GM18907 (cell line): ENCODE results near the gene S100B.
"Not testable (repeated sequence)": the region's sequence is repeated elsewhere in the genome, so short reads cannot be mapped to it uniquely, and the experiment has no call there.

ENCODE experiments used
- ATAC-seq: cut with Tn5 transposase; IDR thresholded peaks from one replicate; pipeline ENCODE4 v1.9.1; 2021; ENCODE audit warnings: mild to moderate bottlenecking, moderate library complexity; ENCODE audit not compliant: unreplicated experiment

S100B gene

GRCh38 chr21:46604975-46605766 lies at the start of gene S100B:
S100B (minus strand) TSS chr21:46605082; CDS start chr21:46602415, 2,667 bp downstream.
- ATAC-seq: no peak

- no peak for ATAC-seq
These were observed 46.2 kb upstream of the S100B start for GRCh38 chr21:46651121-46651520.

GRCh38 chr21:46650476-46651098 lies 45.7 kb upstream of the S100B start:
- ATAC-seq: no peak

GRCh38 chr21:46649356-46649755 lies 44.5 kb upstream of the S100B start:
- no peak for ATAC-seq

- ATAC-seq: no peak
These were observed 43.7 kb upstream of the S100B start for GRCh38 chr21:46648539-46648938.

- no peak for ATAC-seq
These were observed 41.8 kb upstream of the S100B start for GRCh38 chr21:46646541-46647154.

- no peak for ATAC-seq
These were observed 41.0 kb upstream of the S100B start for GRCh38 chr21:46645840-46646239.

GRCh38 chr21:46643379-46644177 lies 38.7 kb upstream of the S100B start:
- no peak for ATAC-seq

- no peak for ATAC-seq
These were observed 36.8 kb upstream of the S100B start for GRCh38 chr21:46641656-46642055.

GRCh38 chr21:46639489-46640386 lies 34.9 kb upstream of the S100B start:
- no peak for ATAC-seq

- no peak for ATAC-seq
These were observed 33.3 kb upstream of the S100B start for GRCh38 chr21:46637952-46638746.

- ATAC-seq: no peak
These were observed 31.8 kb upstream of the S100B start for GRCh38 chr21:46636550-46637285.

- ATAC-seq: no peak
These were observed 31.3 kb upstream of the S100B start for GRCh38 chr21:46636181-46636512.

GRCh38 chr21:46635324-46636180 lies 30.7 kb upstream of the S100B start, which contains the start of gene PRMT2:
PRMT2 (plus strand) TSS chr21:46635674; CDS start chr21:46636952, 1,278 bp downstream.
- peak; percentile 90 for ATAC-seq

GRCh38 chr21:46634966-46635323 lies 30.1 kb upstream of the S100B start:
- ATAC-seq: peak; percentile 32

- no peak for ATAC-seq
These were observed 29.5 kb upstream of the S100B start for GRCh38 chr21:46634427-46634826.

GRCh38 chr21:46633566-46633965 lies 28.7 kb upstream of the S100B start:
- no peak for ATAC-seq

- ATAC-seq: not testable (repeated sequence)
These were observed 26.0 kb upstream of the S100B start for GRCh38 chr21:46630915-46631314.
